Transverse colon (tissue), 4 donors: Measurements from ENCODE around the gene CALY.

Experiments
- POLR2AphosphoS5 ChIP-seq, 3 donors: sonication (generic); formaldehyde crosslinking; IDR thresholded peaks; one replicate each; pipeline ENCODE4 v1.6.1; 2016; ENCODE audit warnings: antibody characterized with exemption in 3 of 3
- TF ChIP-seq, protein P1 (sequence below), 5 experiments: fragments of 200-600 bp in 3 of 5; fragments of 450-650 bp in 2 of 5; sonication (generic) in 3 of 5; IDR thresholded peaks; 1 replicate in 2 of 5; 2 replicates in 3 of 5; pipeline ENCODE4 v1.5.1; 2016 to 2017; ENCODE audit warnings: antibody characterized with exemption in 5 of 5, inconsistent platforms in 3 of 5, mild to moderate bottlenecking in 2 of 5, moderate library complexity in 1 of 5

- TF ChIP-seq, protein P1, sequence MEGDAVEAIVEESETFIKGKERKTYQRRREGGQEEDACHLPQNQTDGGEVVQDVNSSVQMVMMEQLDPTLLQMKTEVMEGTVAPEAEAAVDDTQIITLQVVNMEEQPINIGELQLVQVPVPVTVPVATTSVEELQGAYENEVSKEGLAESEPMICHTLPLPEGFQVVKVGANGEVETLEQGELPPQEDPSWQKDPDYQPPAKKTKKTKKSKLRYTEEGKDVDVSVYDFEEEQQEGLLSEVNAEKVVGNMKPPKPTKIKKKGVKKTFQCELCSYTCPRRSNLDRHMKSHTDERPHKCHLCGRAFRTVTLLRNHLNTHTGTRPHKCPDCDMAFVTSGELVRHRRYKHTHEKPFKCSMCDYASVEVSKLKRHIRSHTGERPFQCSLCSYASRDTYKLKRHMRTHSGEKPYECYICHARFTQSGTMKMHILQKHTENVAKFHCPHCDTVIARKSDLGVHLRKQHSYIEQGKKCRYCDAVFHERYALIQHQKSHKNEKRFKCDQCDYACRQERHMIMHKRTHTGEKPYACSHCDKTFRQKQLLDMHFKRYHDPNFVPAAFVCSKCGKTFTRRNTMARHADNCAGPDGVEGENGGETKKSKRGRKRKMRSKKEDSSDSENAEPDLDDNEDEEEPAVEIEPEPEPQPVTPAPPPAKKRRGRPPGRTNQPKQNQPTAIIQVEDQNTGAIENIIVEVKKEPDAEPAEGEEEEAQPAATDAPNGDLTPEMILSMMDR (IDR thresholded peaks at IDR 0.05): no peak
- TF ChIP-seq POLR2AphosphoS5 (IDR thresholded peaks at IDR 0.05): no peak
Measured at GRCh38 chr10:133354672-133355240, 18.1 kb upstream of the CALY start.
